ENCODE measurements around the gene CHST14. TPM values are rescaled to one million over a fixed set of nuclear protein-coding genes. Genes with fewer than 3 reads are reported as not detected.

Gene CHST14
- total RNA-seq, 1 donor from 2014 or later = 3.9 TPM

DNA sequence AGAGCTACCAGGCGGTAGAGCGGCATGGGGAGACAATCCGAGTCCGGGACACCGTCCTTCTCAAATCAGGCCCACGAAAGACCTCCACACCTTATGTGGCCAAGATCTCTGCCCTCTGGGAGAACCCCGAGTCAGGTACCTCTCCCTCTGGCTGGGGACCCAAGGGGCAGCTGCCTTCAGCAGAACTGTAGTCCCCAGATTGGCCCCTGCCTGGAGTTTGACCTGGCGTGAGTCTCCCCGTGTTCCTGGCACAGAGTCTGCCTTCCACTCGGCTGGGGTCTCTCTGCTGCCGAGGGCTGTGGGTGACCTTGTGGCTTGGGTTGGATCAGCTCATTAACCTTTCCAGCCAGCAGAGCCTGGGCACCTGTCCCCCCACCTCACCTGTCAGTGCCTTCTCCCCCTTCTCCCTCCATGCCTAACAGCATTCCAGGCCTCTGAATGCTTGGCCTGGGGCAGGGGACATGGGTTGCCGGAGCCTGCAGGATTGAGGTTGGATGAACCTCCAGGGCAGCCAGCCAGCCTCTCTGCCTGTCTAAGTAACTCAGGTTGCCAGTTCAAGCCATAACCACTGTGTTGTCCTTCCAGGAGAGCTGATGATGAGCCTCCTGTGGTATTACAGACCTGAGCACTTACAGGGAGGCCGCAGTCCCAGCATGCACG, 6.8 kb upstream of the CHST14 start:
- H3K27me3 Mint-ChIP-seq (ENCODE audit: unreplicated experiment) = peaks cover 6% of the 10 kb centered on the region
- H3K36me3 Mint-ChIP-seq (ENCODE audit: unreplicated experiment) = no peaks in the 10 kb centered on the region
- H3K4me3 Mint-ChIP-seq (ENCODE audit: unreplicated experiment) = peak overlapping the region; percentile 38
- peaks cover 1% of the 10 kb centered on the region for H3K4me1 Mint-ChIP-seq (ENCODE audit: low read depth, unreplicated experiment)
- DNase-seq = no peak
- H3K27ac Mint-ChIP-seq (ENCODE audit: unreplicated experiment) = no peak overlapping the region
- no peaks in the 10 kb centered on the region for H3K9me3 Mint-ChIP-seq (ENCODE audit: unreplicated experiment)
- TF ChIP-seq, protein P1, sequence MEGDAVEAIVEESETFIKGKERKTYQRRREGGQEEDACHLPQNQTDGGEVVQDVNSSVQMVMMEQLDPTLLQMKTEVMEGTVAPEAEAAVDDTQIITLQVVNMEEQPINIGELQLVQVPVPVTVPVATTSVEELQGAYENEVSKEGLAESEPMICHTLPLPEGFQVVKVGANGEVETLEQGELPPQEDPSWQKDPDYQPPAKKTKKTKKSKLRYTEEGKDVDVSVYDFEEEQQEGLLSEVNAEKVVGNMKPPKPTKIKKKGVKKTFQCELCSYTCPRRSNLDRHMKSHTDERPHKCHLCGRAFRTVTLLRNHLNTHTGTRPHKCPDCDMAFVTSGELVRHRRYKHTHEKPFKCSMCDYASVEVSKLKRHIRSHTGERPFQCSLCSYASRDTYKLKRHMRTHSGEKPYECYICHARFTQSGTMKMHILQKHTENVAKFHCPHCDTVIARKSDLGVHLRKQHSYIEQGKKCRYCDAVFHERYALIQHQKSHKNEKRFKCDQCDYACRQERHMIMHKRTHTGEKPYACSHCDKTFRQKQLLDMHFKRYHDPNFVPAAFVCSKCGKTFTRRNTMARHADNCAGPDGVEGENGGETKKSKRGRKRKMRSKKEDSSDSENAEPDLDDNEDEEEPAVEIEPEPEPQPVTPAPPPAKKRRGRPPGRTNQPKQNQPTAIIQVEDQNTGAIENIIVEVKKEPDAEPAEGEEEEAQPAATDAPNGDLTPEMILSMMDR (IDR thresholded peaks at IDR 0.05; ENCODE audit: partially characterized antibody, unreplicated experiment) = no peak

DNA sequence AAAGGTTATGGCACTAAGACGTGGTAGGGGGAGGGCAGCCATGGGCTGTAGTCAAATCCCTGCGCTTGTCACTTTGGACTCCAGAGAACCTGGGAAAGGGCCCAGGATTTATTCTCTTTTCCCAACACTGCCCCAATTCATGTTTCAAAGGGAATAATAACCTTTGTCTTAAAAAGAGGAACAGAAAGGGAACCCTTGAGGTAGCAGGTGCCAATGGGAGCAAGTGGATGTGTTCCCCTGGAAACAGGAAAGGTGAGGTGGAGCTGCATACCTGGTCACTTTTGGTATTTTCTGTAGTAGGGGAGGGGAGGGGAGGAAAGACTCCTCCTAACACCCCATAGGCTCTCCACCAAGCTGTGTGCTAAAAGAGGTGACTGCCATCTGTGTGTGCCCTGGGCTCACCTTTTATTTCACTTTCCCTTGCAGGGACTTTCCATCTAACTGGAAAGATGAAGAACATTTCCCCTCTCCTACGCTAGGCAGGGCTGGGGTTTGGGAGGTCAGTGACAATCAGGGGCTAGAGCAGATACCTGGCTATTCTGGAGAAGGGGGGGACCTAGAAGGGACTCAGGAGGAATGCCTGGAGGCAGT, 6.1 kb upstream of the CHST14 start:
- no peak overlapping the region for H3K4me3 Mint-ChIP-seq (ENCODE audit: unreplicated experiment)

DNA sequence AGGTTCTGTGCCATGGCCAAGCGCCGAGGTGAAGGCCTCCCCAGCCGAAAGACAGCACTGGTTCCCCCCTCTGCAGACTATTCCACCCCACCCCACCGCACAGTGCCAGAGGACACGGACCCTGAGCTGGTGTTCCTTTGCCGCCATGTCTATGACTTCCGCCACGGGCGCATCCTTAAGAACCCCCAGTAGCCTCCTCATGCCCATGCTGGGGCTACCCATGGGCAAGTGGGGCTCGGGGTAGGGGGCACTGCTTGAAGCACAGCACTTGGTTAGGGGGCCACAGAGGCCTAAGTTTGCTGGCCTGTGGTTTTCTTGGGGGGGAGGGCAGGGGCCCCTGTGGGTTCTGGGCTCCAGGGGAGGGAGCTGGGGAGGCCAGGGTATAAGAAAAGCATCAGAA, 4.8 kb upstream of the CHST14 start:
- no peak overlapping the region for H3K27ac Mint-ChIP-seq (ENCODE audit: unreplicated experiment)
- no peaks in the 10 kb centered on the region for H3K36me3 Mint-ChIP-seq (ENCODE audit: unreplicated experiment)
- no peak for DNase-seq
- TF ChIP-seq, protein P1 (IDR thresholded peaks at IDR 0.05; ENCODE audit: partially characterized antibody, unreplicated experiment) = no peak
- peaks cover 8% of the 10 kb centered on the region for H3K27me3 Mint-ChIP-seq (ENCODE audit: unreplicated experiment)
- H3K4me1 Mint-ChIP-seq (ENCODE audit: low read depth, unreplicated experiment) = peaks cover 11% of the 10 kb centered on the region
- H3K4me3 Mint-ChIP-seq (ENCODE audit: unreplicated experiment) = no peak overlapping the region
- H3K9me3 Mint-ChIP-seq (ENCODE audit: unreplicated experiment) = peaks cover 4% of the 10 kb centered on the region

More for the DNA sequence above, 6.1 kb upstream of the CHST14 start:
- H3K4me1 Mint-ChIP-seq (ENCODE audit: low read depth, unreplicated experiment) = peaks cover 7% of the 10 kb centered on the region
- H3K9me3 Mint-ChIP-seq (ENCODE audit: unreplicated experiment) = peaks cover 3% of the 10 kb centered on the region
- H3K36me3 Mint-ChIP-seq (ENCODE audit: unreplicated experiment) = no peaks in the 10 kb centered on the region
- H3K27me3 Mint-ChIP-seq (ENCODE audit: unreplicated experiment) = peaks cover 10% of the 10 kb centered on the region
- TF ChIP-seq, protein P1 (IDR thresholded peaks at IDR 0.05; ENCODE audit: partially characterized antibody, unreplicated experiment) = no peak
- no peak for DNase-seq
- no peak overlapping the region for H3K27ac Mint-ChIP-seq (ENCODE audit: unreplicated experiment)

DNA sequence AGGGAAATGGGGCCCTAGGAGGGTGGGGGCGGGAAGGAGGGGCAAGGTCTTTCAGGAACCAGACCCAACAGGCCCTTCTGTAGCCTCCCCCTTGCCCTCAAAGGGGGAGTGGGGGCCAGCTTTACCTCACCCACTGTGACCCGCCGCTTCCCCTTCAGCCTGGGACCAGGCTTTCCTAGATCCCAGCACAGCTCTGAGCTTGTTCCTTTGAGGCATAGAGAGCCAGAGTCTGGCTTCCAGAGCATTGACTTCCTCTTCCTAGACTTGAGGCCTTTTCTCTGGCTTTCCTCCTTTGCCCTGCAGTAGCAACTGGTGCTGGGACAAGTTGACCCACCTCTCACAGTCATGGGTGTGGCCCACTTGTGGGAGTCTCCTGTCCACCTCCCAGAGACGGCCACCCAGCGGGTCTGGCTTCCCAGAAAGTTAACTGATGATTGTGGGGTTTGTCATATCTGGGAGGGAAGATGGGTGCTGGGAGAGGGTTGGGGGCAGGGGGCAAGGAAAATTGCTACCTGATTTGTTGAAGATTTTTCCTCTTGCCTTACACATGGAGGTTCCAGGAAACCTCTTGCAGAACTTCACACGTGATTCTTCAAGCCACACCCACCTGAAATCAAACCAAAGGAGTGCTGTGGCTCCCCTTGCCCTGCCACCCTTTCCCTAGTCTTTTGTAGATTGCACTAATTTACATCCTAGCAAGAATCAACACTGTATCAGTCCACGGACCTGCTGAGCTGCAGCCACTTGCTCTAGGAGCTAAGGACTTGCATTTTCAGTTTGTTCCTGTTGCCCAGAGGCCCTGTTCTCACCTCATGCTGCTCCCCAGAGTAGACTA, 4.1 kb upstream of the CHST14 start:
- no peak overlapping the region for H3K4me3 Mint-ChIP-seq (ENCODE audit: unreplicated experiment)
- H3K27ac Mint-ChIP-seq (ENCODE audit: unreplicated experiment) = no peak overlapping the region
- TF ChIP-seq, protein P1 (IDR thresholded peaks at IDR 0.05; ENCODE audit: partially characterized antibody, unreplicated experiment) = no peak
- H3K4me1 Mint-ChIP-seq (ENCODE audit: low read depth, unreplicated experiment) = peaks cover 11% of the 10 kb centered on the region
- no peak for DNase-seq
- H3K27me3 Mint-ChIP-seq (ENCODE audit: unreplicated experiment) = peaks cover 8% of the 10 kb centered on the region
- H3K9me3 Mint-ChIP-seq (ENCODE audit: unreplicated experiment) = peaks cover 5% of the 10 kb centered on the region
- no peaks in the 10 kb centered on the region for H3K36me3 Mint-ChIP-seq (ENCODE audit: unreplicated experiment)
